HG02610 (cell line): ENCODE results near the gene TEX54.
"Not testable (repeated sequence)": the region's sequence is repeated elsewhere in the genome, so short reads cannot be mapped to it uniquely, and the experiment has no call there.

Source experiments
- ATAC-seq: cut with Tn5 transposase; IDR thresholded peaks from one replicate; pipeline ENCODE4 v1.9.1; 2021; ENCODE audit warnings: mild to moderate bottlenecking, moderate library complexity; ENCODE audit not compliant: unreplicated experiment

The TEX54 gene

GRCh38 chr11:62835336-62835735 lies 2.7 kb upstream of the TEX54 start:
- no peak for ATAC-seq

- ATAC-seq, result peak; percentile 83
These were observed 913 bp downstream of the TEX54 start, which contains the start of gene STX5 for GRCh38 chr11:62831520-62832335. TSS of gene STX5 (minus strand) at chr11:62832051. CDS start at chr11:62831243, 808 bp downstream.

GRCh38 chr11:62830904-62831519 lies 1.6 kb downstream of the TEX54 start:
- no peak for ATAC-seq

- not testable (repeated sequence) for ATAC-seq
These were observed 4.5 kb downstream of the TEX54 start for GRCh38 chr11:62828130-62828529.

- ATAC-seq, result no peak
These were observed 9.0 kb downstream of the TEX54 start for GRCh38 chr11:62823677-62824076.

- no peak for ATAC-seq
These were observed 15.5 kb downstream of the TEX54 start for GRCh38 chr11:62817129-62817528.

- ATAC-seq, result no peak
These were observed 16.1 kb downstream of the TEX54 start for GRCh38 chr11:62816557-62816956.

GRCh38 chr11:62811659-62812058 lies 21.0 kb downstream of the TEX54 start:
- no peak for ATAC-seq

GRCh38 chr11:62810748-62811147 lies 21.9 kb downstream of the TEX54 start:
- ATAC-seq, result no peak

- no peak for ATAC-seq
These were observed 26.0 kb downstream of the TEX54 start for GRCh38 chr11:62806611-62807121.

GRCh38 chr11:62805961-62806441 lies 26.6 kb downstream of the TEX54 start:
- no peak for ATAC-seq

- peak; percentile 81 for ATAC-seq
These were observed 27.4 kb downstream of the TEX54 start, which contains the start of gene NXF1 for GRCh38 chr11:62805076-62805892. TSS of gene NXF1 (minus strand) at chr11:62805440. CDS start at chr11:62805356, 84 bp downstream.

- ATAC-seq, result no peak
These were observed 28.1 kb downstream of the TEX54 start for GRCh38 chr11:62804310-62805075.

- no peak for ATAC-seq
These were observed 31.6 kb downstream of the TEX54 start for GRCh38 chr11:62801071-62801470.

- no peak for ATAC-seq
These were observed 33.2 kb downstream of the TEX54 start for GRCh38 chr11:62799486-62799885.

GRCh38 chr11:62796281-62796680 lies 36.4 kb downstream of the TEX54 start:
- no peak for ATAC-seq

GRCh38 chr11:62794201-62794775 lies 38.4 kb downstream of the TEX54 start:
- ATAC-seq, result no peak

- ATAC-seq, result peak; percentile 6
These were observed 40.5 kb downstream of the TEX54 start for GRCh38 chr11:62792202-62792575.

- ATAC-seq, result peak; percentile 74
These were observed 41.0 kb downstream of the TEX54 start, which contains the start of gene TMEM223 for GRCh38 chr11:62791501-62792201. TSS of gene TMEM223 (minus strand) at chr11:62792006. CDS start at chr11:62791994, 12 bp downstream.
